ENCODE measurements around the gene FAM120A. TPM values are rescaled to one million over a fixed set of nuclear protein-coding genes. Genes with fewer than 3 reads are reported as not detected.
A peak's percentile ranks its signal among the peaks of the same experiment; 100 is the strongest.

FAM120A gene
- total and polyA plus RNA-seq, 2 of the 13 experiments (the other 11 are each of a cell fraction or from before 2014, with no cell fraction given) = 41.3 to 44.4 TPM

DNA sequence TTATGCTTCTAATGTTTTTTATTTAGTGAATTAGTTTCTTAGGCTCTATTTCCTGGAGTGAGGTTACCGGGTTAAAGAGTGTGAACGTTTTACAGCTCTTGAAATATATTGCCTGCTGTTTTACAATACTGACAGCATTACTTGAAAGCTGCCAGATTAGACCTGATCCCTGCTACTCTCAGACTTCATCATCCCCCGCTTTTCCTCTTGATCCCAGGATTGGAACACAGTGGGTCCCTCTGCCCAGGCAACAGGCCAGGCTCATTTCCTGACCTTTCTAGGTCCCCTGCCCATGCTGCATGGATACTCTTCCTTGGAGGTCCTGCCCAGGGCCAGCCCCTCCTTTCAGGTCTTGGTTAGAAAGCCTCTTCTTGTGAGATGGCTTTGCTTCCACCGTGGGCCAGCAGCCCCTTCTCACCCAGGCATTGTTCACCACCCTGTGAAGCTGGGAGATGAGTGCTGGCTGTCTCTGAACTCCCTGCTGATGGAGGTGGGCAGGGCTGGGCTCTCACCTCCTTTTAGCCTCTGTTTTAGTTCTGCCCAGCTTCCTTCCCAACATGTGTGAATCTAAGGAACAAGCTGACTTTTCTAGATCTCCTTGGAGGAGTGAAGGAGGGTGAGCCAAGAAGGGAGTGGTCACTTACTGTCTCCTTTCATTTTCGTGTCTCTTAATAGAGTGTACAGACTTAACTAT is 17.4 kb downstream of the FAM120A start:
- no peak for ATAC-seq
- in situ Hi-C loops (cut with HindIII; ENCODE audit: extremely low pct_ligation_motif_present, low pct_unique_long_range_greater_than_20kb) (no loop called here), intact Hi-C loops (cut with micrococcal nuclease; ENCODE audit: unreplicated experiment) (no loop called here)
- Histone ChIP-seq H3K4me1 (ENCODE audit: insufficient read depth, low read length) (peaks cover 74% of the 10 kb centered on the region), H3K27me3 (ENCODE audit: control insufficient read depth in 1 of 2, insufficient read depth in 2 of 2, low read length in 2 of 2) (no peaks in the 10 kb centered on the region), H3K27ac (ENCODE audit: extremely low read length, insufficient read depth, low read length) (no peak overlapping the region), H3K4me2 (ENCODE audit: low read depth, low read length) (no peak overlapping the region), H3K9me3 (ENCODE audit: low read length) (no peaks in the 10 kb centered on the region), H3K79me2 (ENCODE audit: insufficient read depth, low read length) (peaks cover 87% of the 10 kb centered on the region), H3K9ac (ENCODE audit: insufficient read depth, low read depth, low read length) (no peak overlapping the region), H4K20me1 (ENCODE audit: insufficient read depth, low read length) (peaks cover 16% of the 10 kb centered on the region), H3K4me3 (replicated peaks in 1 of 3; ENCODE audit: insufficient read depth in 1 of 3, low read depth in 2 of 3, low read length in 3 of 3) (no peak overlapping the region), H2AFZ (ENCODE audit: low read length) (no peak overlapping the region), H3K36me3 (replicated peaks in 1 of 2; ENCODE audit: control insufficient read depth in 1 of 2, insufficient read depth in 2 of 2, low read length in 2 of 2) (peaks cover 2 to 6% of the 10 kb centered on the region in 2 experiments; a peak in 4 of 5 replicates)
- no TSS peak for BruUV-seq (replicated peaks)
- ChIA-PET CTCF (ENCODE audit: low intra/inter-chr PET ratio, low total read pairs) (no interaction called here), POLR2A (no interaction called here)
- DNase-seq (ENCODE audit: low spot score) = no peak
- 85% methylated on average over 5 of the region's 5 CpGs for WGBS (ENCODE audit: low lambda C conversion rate)
- no peak for FAIRE-seq
- TF ChIP-seq ZNF550 (CRISPR knock-in tag; IDR thresholded peaks at IDR 0.05; ENCODE audit: borderline replicate concordance) (no peak), ZNF337 (CRISPR knock-in tag; IDR thresholded peaks at IDR 0.05; ENCODE audit: borderline replicate concordance, low read depth) (no peak), ZNF768 (CRISPR knock-in tag; IDR thresholded peaks at IDR 0.05) (peak; percentile 35; the same call in 1 of the 2 replicates)

DNA sequence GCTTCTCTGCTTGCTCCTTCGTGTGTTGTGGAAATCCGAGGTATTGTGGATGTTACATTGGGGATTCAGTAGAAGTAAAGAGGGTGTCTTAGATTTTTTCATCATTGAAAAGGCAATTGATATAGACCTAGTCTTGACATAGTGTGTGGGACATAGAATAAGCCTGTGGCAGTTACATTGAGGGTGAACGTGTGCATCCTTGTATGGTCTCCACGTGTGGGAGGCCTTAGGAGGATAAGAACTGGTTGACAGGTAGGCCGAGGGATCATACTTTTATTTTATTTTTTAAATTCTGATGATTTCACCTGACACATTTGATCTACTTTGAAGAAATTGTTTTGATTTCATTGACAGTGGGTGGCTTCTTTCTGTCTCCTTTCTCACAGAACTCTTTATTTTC is 18.9 kb downstream of the FAM120A start:
- intact Hi-C loops (cut with micrococcal nuclease; ENCODE audit: unreplicated experiment) (no loop called here), in situ Hi-C loops (cut with HindIII; ENCODE audit: extremely low pct_ligation_motif_present, low pct_unique_long_range_greater_than_20kb) (no loop called here)
- POLR2A ChIA-PET = no interaction called here
- Histone ChIP-seq H3K27me3 (ENCODE audit: control insufficient read depth in 1 of 2, insufficient read depth in 2 of 2, low read length in 2 of 2) (no peaks in the 10 kb centered on the region), H4K20me1 (ENCODE audit: insufficient read depth, low read length) (peaks cover 16% of the 10 kb centered on the region), H3K36me3 (replicated peaks in 1 of 2; ENCODE audit: control insufficient read depth in 1 of 2, insufficient read depth in 2 of 2, low read length in 2 of 2) (peaks cover 2 to 12% of the 10 kb centered on the region in 2 experiments), H2AFZ (ENCODE audit: low read length) (no peak overlapping the region), H3K9me3 (ENCODE audit: low read length) (no peaks in the 10 kb centered on the region), H3K4me3 (replicated peaks in 1 of 3; ENCODE audit: insufficient read depth in 1 of 3, low read depth in 2 of 3, low read length in 3 of 3) (no peak overlapping the region), H3K79me2 (ENCODE audit: insufficient read depth, low read length) (peaks cover 77% of the 10 kb centered on the region), H3K4me1 (ENCODE audit: insufficient read depth, low read length) (peaks cover 60% of the 10 kb centered on the region), H3K4me2 (ENCODE audit: low read depth, low read length) (peak overlapping the region; percentile 5; the same call in 1 of the 2 replicates), H3K9ac (ENCODE audit: insufficient read depth, low read depth, low read length) (no peak overlapping the region), H3K27ac (ENCODE audit: extremely low read length, insufficient read depth, low read length) (no peak overlapping the region)
- FAIRE-seq (no peak), DNase-seq (ENCODE audit: low spot score) (no peak), ATAC-seq (no peak)
- 90% methylated on average over 5 of the region's 5 CpGs for WGBS (ENCODE audit: low lambda C conversion rate)
- BruUV-seq (replicated peaks) = no TSS peak
- CTCF ChIA-PET (ENCODE audit: low intra/inter-chr PET ratio, low total read pairs) = no interaction called here
- no peak for TF ChIP-seq HOXD1 (CRISPR knock-in tag; IDR thresholded peaks at IDR 0.05)
- TF ChIP-seq, protein P1, sequence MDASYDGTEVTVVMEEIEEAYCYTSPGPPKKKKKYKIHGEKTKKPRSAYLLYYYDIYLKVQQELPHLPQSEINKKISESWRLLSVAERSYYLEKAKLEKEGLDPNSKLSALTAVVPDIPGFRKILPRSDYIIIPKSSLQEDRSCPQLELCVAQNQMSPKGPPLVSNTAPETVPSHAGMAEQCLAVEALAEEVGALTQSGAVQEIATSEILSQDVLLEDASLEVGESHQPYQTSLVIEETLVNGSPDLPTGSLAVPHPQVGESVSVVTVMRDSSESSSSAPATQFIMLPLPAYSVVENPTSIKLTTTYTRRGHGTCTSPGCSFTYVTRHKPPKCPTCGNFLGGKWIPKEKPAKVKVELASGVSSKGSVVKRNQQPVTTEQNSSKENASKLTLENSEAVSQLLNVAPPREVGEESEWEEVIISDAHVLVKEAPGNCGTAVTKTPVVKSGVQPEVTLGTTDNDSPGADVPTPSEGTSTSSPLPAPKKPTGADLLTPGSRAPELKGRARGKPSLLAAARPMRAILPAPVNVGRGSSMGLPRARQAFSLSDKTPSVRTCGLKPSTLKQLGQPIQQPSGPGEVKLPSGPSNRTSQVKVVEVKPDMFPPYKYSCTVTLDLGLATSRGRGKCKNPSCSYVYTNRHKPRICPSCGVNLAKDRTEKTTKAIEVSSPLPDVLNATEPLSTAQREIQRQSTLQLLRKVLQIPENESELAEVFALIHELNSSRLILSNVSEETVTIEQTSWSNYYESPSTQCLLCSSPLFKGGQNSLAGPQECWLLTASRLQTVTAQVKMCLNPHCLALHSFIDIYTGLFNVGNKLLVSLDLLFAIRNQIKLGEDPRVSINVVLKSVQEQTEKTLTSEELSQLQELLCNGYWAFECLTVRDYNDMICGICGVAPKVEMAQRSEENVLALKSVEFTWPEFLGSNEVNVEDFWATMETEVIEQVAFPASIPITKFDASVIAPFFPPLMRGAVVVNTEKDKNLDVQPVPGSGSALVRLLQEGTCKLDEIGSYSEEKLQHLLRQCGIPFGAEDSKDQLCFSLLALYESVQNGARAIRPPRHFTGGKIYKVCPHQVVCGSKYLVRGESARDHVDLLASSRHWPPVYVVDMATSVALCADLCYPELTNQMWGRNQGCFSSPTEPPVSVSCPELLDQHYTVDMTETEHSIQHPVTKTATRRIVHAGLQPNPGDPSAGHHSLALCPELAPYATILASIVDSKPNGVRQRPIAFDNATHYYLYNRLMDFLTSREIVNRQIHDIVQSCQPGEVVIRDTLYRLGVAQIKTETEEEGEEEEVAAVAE (CRISPR knock-in tag; IDR thresholded peaks at IDR 0.05; ENCODE audit: borderline replicate concordance) = no peak
- no peak for TF ChIP-seq NONO (IDR thresholded peaks at IDR 0.05)
- no peak for TF ChIP-seq NONO (CRISPR knock-in tag; conservative IDR thresholded peaks at IDR 0.05)
- TF ChIP-seq, protein P2, sequence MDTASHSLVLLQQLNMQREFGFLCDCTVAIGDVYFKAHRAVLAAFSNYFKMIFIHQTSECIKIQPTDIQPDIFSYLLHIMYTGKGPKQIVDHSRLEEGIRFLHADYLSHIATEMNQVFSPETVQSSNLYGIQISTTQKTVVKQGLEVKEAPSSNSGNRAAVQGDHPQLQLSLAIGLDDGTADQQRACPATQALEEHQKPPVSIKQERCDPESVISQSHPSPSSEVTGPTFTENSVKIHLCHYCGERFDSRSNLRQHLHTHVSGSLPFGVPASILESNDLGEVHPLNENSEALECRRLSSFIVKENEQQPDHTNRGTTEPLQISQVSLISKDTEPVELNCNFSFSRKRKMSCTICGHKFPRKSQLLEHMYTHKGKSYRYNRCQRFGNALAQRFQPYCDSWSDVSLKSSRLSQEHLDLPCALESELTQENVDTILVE (CRISPR knock-in tag; IDR thresholded peaks at IDR 0.05) = no peak
- TF ChIP-seq ZNF10 (CRISPR knock-in tag; IDR thresholded peaks at IDR 0.05; ENCODE audit: borderline replicate concordance, low read depth) = no peak
- no peak for TF ChIP-seq ETV5 (CRISPR knock-in tag; IDR thresholded peaks at IDR 0.05; ENCODE audit: borderline replicate concordance)
- no peak for TF ChIP-seq ZNF878 (CRISPR knock-in tag; IDR thresholded peaks at IDR 0.05)
- no peak for TF ChIP-seq ZNF746 (CRISPR knock-in tag; IDR thresholded peaks at IDR 0.05)
- TF ChIP-seq ZNF331 (CRISPR knock-in tag; IDR thresholded peaks at IDR 0.05) = no peak
- no peak for TF ChIP-seq SP4 (CRISPR knock-in tag; IDR thresholded peaks at IDR 0.05)

All from HepG2 (cell line).